K562 (cell line): ENCODE results near the gene EVL.

ENCODE experiments used
- CREB1 ChIP-seq, 2 experiments: sonication (generic) in 1 of 2; formaldehyde crosslinking in 1 of 2; IDR thresholded peaks; 2 replicates each; pipeline versions ENCODE4 v1.6.1 to v1.8.0; 2012 to 2022; ENCODE audit warnings: inconsistent platforms in 1 of 2, mild to moderate bottlenecking in 1 of 2, missing genetic modification reagents in 1 of 2, moderate library complexity in 1 of 2
- KDM1A ChIP-seq, 2 experiments: fragments of 450-650 bp; IDR thresholded peaks; 2 replicates each; pipeline ENCODE4 v1.6.1; 2016; ENCODE audit warnings: mild to moderate bottlenecking in 2 of 2
- TCF7L2 ChIP-seq: fragments of 150-350 bp; IDR thresholded peaks from 2 replicates; pipeline ENCODE4 v1.6.1; 2016; ENCODE audit warnings: low read depth, mild to moderate bottlenecking, low read length, moderate library complexity
- ZNF507 ChIP-seq: conservative IDR thresholded peaks from 2 replicates; pipeline ENCODE4 v1.6.1; 2017; ENCODE audit warnings: missing genetic modification characterization, missing compliant biosample characterization
- TF ChIP-seq, protein P1 (sequence below), 3 experiments: IDR thresholded peaks in 2 of 3; conservative IDR thresholded peaks in 1 of 3; 2 replicates each; pipeline ENCODE4 v1.5.1; 2011 to 2012; ENCODE audit warnings: low read length in 3 of 3, mild to moderate bottlenecking in 3 of 3, control low read depth in 2 of 3, improper control_type of control experiment in 1 of 3, inconsistent platforms in 1 of 3, low read depth in 1 of 3, mixed read lengths in 1 of 3, moderate library complexity in 1 of 3; ENCODE audit not compliant: insufficient read depth in 2 of 3
- TF ChIP-seq, protein P2 (sequence below): sonication (generic); formaldehyde crosslinking; IDR thresholded peaks from 2 replicates; pipeline ENCODE4 v1.8.1; 2023; ENCODE audit warnings: mild to moderate bottlenecking, missing genetic modification reagents

DNA sequence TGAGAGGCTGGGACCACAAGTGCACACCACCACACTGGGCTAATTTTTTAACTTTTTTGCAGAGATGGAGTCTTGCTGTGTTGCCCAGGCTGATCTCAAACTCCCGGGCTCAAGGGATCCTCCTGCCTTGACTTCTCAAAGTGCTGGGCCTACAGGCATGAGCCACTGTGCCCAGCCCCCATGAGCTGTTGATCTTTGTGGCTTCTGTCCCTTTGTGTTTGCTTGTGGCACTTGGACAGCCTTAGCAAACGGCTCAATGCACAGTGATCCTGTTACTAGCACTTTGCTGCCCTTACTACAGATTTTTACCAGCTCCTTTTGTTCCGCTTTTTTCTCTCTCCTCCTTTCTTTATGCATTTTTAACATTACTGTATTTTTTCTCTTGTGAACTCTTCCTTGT, 25.3 kb upstream of the EVL start:
- TF ChIP-seq, protein P1, sequence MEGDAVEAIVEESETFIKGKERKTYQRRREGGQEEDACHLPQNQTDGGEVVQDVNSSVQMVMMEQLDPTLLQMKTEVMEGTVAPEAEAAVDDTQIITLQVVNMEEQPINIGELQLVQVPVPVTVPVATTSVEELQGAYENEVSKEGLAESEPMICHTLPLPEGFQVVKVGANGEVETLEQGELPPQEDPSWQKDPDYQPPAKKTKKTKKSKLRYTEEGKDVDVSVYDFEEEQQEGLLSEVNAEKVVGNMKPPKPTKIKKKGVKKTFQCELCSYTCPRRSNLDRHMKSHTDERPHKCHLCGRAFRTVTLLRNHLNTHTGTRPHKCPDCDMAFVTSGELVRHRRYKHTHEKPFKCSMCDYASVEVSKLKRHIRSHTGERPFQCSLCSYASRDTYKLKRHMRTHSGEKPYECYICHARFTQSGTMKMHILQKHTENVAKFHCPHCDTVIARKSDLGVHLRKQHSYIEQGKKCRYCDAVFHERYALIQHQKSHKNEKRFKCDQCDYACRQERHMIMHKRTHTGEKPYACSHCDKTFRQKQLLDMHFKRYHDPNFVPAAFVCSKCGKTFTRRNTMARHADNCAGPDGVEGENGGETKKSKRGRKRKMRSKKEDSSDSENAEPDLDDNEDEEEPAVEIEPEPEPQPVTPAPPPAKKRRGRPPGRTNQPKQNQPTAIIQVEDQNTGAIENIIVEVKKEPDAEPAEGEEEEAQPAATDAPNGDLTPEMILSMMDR (IDR thresholded peaks at IDR 0.05 in 2 of 3, conservative IDR thresholded peaks at IDR 0.05 in 1 of 3; ENCODE audit: insufficient read depth in 2 of 3, low read depth in 1 of 3, low read length in 3 of 3): no peak
- TF ChIP-seq, protein P2, sequence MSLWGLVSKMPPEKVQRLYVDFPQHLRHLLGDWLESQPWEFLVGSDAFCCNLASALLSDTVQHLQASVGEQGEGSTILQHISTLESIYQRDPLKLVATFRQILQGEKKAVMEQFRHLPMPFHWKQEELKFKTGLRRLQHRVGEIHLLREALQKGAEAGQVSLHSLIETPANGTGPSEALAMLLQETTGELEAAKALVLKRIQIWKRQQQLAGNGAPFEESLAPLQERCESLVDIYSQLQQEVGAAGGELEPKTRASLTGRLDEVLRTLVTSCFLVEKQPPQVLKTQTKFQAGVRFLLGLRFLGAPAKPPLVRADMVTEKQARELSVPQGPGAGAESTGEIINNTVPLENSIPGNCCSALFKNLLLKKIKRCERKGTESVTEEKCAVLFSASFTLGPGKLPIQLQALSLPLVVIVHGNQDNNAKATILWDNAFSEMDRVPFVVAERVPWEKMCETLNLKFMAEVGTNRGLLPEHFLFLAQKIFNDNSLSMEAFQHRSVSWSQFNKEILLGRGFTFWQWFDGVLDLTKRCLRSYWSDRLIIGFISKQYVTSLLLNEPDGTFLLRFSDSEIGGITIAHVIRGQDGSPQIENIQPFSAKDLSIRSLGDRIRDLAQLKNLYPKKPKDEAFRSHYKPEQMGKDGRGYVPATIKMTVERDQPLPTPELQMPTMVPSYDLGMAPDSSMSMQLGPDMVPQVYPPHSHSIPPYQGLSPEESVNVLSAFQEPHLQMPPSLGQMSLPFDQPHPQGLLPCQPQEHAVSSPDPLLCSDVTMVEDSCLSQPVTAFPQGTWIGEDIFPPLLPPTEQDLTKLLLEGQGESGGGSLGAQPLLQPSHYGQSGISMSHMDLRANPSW (CRISPR knock-in tag): no peak
- TF ChIP-seq KDM1A (IDR thresholded peaks at IDR 0.05) (no peak), ZNF507 (tag) (no peak), TCF7L2 (no peak), CREB1 (IDR thresholded peaks at IDR 0.05) (no peak), CREB1 (CRISPR knock-in tag; IDR thresholded peaks at IDR 0.05) (no peak)
